Neural crest cell (in vitro differentiated cells): ENCODE measurements around the gene TMEM72. TPM values are rescaled to one million over a fixed set of nuclear protein-coding genes. Genes with fewer than 3 reads are reported as not detected.

Source experiments
- DNase-seq: peaks from one replicate; pipeline ENCODE4 v3.0.0; 2021; ENCODE audit warnings: low read depth, mixed read lengths, low spot score
- H3K27ac Mint-ChIP-seq: one replicate; pipeline ENCODE4 v1.8.0; 2021; ENCODE audit warnings: mild to moderate bottlenecking, mixed read lengths; ENCODE audit not compliant: unreplicated experiment
- H3K27me3 Mint-ChIP-seq: 2 replicates; pipeline ENCODE4 v1.8.0; 2021; ENCODE audit warnings: low read depth, mild to moderate bottlenecking, mixed read lengths
- H3K36me3 Mint-ChIP-seq: 2 replicates; pipeline ENCODE4 v1.8.0; 2021; ENCODE audit warnings: low read depth, mild to moderate bottlenecking, mixed read lengths
- H3K4me1 Mint-ChIP-seq: 2 replicates; pipeline ENCODE4 v1.8.0; 2021; ENCODE audit warnings: mixed read lengths
- H3K4me3 Mint-ChIP-seq: one replicate; pipeline ENCODE4 v1.8.0; 2021; ENCODE audit warnings: mild to moderate bottlenecking, mixed read lengths
- H3K9me3 Mint-ChIP-seq: 2 replicates; pipeline ENCODE4 v1.8.0; 2021; ENCODE audit warnings: mixed read lengths
- total RNA-seq: library from RNA; stranded (reverse); gene quantifications from 2 replicates; pipeline ENCODE4 v1.2.1, GENCODE V29; 2021
- TF ChIP-seq, protein P1 (sequence below): fragments of 200-600 bp; sonication (generic); conservative IDR thresholded peaks from 2 replicates; pipeline ENCODE4 v1.5.0; 2021; ENCODE audit warnings: antibody characterized with exemption, mild to moderate bottlenecking

TMEM72 gene
- total RNA-seq, 1 donor from 2014 or later, result not detected

DNA sequence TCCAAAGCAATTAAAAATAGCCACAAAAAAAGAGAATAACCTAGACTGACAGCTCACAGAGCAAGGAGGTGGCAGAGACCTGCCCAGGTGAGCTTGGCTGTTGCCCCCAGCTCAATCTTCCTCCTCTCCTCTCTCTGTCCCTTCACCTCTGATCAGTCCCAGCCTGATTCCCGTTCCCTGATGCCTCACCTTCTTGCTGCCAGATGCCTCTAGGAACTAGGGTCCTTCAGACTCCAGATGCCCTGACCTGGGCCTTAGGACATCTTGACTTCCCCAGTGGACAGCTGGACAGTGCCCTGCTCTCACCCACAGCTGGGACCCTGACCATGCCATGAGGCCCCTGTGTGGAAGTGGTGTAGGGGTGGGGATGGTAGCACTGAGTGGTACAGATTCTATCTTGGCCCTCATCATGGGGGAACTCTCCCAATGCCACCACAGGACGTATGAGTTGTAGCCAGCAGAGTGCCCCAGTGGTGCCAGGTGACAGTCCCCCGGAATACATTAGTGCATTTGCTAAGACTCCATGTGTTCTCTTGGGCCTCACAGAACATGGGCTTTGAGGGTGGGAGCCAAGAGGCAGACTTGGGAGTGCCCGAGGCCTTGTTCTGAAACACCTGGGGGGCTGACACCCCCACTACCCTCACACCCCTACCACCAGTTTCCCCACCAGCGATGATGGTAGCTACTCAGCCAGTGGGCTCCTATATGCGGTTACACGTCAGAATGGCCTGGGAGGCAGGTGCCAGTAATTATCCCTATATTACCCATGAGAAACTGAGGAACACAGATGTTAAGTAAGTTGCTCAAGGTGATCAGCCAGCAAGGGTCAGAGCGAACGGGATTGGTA, 65.4 kb downstream of the TMEM72 start:
- Mint-ChIP-seq H3K9me3 (no peaks in the 10 kb centered on the region), H3K4me3 (no peak overlapping the region), H3K27me3 (no peaks in the 10 kb centered on the region), H3K27ac (peak overlapping the region; percentile 27), H3K4me1 (peaks cover 60% of the 10 kb centered on the region), H3K36me3 (no peaks in the 10 kb centered on the region)
- TF ChIP-seq, protein P1, sequence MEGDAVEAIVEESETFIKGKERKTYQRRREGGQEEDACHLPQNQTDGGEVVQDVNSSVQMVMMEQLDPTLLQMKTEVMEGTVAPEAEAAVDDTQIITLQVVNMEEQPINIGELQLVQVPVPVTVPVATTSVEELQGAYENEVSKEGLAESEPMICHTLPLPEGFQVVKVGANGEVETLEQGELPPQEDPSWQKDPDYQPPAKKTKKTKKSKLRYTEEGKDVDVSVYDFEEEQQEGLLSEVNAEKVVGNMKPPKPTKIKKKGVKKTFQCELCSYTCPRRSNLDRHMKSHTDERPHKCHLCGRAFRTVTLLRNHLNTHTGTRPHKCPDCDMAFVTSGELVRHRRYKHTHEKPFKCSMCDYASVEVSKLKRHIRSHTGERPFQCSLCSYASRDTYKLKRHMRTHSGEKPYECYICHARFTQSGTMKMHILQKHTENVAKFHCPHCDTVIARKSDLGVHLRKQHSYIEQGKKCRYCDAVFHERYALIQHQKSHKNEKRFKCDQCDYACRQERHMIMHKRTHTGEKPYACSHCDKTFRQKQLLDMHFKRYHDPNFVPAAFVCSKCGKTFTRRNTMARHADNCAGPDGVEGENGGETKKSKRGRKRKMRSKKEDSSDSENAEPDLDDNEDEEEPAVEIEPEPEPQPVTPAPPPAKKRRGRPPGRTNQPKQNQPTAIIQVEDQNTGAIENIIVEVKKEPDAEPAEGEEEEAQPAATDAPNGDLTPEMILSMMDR, result no peak
- DNase-seq, result no peak

DNA sequence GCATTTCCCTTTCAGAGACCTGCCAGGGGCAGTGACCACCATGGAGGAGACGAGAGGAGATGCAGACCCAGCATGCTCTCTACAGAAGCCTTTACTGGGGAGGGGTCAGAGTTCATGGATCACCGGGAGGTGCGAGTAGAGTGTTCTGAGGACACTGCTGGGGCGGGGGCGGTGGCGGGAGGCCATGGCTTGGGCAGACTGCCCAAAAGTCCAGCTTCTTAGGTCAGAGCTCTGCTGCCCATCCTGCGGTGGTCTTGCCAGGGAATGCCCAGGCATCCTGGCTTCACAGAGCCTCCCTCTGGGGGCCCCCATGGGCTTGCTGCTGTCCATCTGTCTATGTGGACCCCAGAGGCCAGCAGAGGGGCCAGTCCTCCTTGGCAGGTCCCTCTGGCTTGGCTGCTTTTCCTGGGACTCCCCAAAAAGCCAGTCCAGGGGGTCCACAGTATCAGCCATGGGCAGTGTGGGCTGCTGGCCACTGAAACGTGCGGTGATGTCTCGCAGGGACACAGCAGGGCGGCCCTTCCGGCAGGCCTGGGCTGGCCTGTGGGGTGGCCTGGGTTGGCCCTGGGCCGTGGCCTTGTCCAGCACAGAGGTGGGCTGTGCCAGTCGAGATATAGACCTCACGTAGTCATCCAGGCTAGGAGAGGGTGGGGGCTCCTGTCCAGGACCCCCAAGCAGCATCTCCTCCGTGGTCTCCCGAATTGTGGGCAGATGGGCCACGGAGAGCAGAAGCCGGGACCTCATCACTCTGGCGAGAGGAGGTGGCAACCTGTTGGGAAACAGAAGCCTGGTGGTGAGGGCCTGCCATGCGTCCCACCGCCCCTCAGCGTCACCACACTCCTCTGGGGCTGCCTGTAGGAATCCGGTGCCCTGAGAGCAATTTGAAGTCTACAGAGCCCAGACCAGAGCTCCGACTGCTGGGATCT, 66.4 kb downstream of the TMEM72 start:
- peaks cover 62% of the 10 kb centered on the region for H3K4me1 Mint-ChIP-seq
- H3K9me3 Mint-ChIP-seq, result no peaks in the 10 kb centered on the region
- no peaks in the 10 kb centered on the region for H3K27me3 Mint-ChIP-seq
- peak overlapping the region; percentile 27 for H3K27ac Mint-ChIP-seq
- H3K4me3 Mint-ChIP-seq, result peak overlapping the region; percentile 51
- TF ChIP-seq, protein P1, result peak; percentile 9
- H3K36me3 Mint-ChIP-seq, result no peaks in the 10 kb centered on the region
- DNase-seq, result no peak

DNA sequence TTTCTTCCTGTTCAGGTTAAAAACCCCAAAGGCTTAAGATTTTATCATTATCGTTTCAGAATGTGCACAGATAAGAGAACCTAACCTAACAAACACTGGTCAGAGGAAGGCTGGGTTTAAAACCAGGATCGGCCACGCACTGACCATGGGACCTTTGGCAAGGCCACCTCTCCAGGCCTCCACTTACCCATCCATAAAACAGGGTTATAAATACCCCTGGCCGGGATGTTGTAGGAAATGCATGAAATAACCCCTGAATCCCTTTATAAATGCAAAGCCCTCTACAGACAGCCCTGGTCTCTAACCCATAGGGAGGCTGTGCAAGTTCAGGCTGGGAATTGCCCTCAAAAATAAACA, 67.1 kb downstream of the TMEM72 start:
- no peak for DNase-seq
- no peaks in the 10 kb centered on the region for H3K36me3 Mint-ChIP-seq
- no peaks in the 10 kb centered on the region for H3K27me3 Mint-ChIP-seq
- no peak overlapping the region for H3K27ac Mint-ChIP-seq
- peak overlapping the region; percentile 72 for H3K4me3 Mint-ChIP-seq
- peaks cover 62% of the 10 kb centered on the region for H3K4me1 Mint-ChIP-seq
- TF ChIP-seq, protein P1, result peak; percentile 2
- no peaks in the 10 kb centered on the region for H3K9me3 Mint-ChIP-seq

DNA sequence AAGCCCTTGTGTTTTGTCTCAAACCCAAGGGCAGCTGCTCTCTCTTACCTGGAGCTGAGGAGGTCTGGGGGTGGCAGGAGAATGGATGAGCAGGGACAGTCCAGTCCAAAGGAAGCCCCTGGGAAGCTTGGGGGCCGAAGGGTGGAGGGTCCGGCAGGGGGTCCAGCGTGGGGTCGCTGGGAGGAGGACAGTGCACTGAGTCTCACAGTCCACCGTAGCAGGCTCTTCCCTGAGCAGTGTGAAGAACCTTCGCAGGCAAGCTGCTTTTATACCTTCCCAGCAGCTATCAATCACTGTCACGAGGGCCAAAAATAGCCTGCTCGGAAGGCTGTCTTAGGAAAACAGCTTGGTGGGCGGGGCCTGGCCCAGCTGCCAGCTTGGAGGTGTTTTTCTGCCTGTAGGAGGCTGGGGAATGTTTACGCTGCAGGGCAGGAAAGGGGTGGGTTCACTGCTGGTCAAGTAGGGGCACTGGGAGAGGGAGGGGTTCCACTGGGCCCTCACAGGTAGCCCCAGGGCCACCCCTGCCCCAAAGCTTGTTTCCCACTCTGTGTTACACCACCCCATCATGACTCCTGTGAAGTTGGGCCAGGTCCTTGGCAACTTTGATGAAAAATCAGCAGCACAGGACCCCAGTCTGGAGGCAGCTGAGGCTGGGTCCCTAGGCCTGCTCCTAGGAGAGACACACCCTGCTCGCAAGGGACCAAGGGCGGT, 67.6 kb downstream of the TMEM72 start, which contains the start of gene DEPP1:
Gene DEPP1, minus strand, starts transcription at position 240 of the 711 bp plus-strand sequence. CDS start 779 bp downstream, outside the sequence.
- Mint-ChIP-seq H3K9me3 (no peaks in the 10 kb centered on the region), H3K36me3 (no peaks in the 10 kb centered on the region), H3K4me1 (peaks cover 57% of the 10 kb centered on the region), H3K4me3 (peak within 1 kb of the TSS; percentile 72), H3K27me3 (no peaks in the 10 kb centered on the region), H3K27ac (peak within 1 kb of the TSS; percentile 57)
- TF ChIP-seq, protein P1, result peak; percentile 29
- DNase-seq, result peak; percentile 58
